ENCODE results near the gene ZNF224.
"Not testable (repeated sequence)": the region's sequence is repeated elsewhere in the genome, so short reads cannot be mapped to it uniquely, and the experiment has no call there.

The ZNF224 gene
- total RNA-seq = 4.5 to 36.7 (median 28.7) reads per million in 17 experiments

DNA sequence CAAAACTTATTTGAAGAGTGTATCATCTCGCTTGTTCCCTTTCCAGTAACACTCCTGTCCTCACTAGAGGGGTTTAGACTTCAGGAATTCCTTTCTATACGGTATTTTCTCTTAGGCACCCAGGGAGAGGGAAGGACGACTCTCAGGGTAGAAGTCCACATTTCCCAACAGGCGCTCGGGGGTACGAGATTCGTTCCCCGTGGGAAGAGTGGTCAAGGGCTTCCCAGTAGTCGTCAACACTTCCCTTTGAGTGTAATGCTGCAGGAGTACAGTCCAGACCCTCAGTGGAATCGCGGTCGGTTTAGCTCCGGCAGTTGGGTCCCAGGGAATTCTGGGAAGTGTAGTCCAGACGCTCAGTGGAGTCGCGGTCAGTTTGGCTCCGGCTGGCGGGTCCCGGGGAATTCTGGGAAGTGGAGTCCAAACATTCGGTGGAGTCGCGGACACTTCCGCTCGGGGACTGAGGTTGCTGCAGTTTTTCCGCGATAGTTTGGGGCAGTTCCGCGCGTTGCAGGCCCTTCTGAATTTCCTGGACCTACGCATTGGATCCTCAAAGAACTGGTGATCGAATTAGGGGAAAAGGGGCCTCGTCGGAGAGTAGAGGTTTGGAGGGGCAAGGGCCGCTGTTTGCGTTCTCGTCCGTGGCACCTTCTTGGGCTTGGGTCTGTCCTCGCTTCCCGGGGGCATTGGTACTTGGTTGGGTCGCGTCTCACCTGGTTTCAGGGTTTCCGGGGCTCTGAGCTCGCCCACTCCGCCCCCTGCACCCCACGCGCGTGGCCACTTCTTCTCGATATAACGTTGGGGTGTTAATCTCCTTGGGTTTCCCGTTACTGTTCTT is at the start of gene ZNF224:
ZNF224 (plus strand) TSS at position 431 of the 835 bp plus-strand sequence. CDS start 3,513 bp downstream, outside the sequence.
- DNase-seq = peak; percentile 93 to 96 (median 95)

DNA sequence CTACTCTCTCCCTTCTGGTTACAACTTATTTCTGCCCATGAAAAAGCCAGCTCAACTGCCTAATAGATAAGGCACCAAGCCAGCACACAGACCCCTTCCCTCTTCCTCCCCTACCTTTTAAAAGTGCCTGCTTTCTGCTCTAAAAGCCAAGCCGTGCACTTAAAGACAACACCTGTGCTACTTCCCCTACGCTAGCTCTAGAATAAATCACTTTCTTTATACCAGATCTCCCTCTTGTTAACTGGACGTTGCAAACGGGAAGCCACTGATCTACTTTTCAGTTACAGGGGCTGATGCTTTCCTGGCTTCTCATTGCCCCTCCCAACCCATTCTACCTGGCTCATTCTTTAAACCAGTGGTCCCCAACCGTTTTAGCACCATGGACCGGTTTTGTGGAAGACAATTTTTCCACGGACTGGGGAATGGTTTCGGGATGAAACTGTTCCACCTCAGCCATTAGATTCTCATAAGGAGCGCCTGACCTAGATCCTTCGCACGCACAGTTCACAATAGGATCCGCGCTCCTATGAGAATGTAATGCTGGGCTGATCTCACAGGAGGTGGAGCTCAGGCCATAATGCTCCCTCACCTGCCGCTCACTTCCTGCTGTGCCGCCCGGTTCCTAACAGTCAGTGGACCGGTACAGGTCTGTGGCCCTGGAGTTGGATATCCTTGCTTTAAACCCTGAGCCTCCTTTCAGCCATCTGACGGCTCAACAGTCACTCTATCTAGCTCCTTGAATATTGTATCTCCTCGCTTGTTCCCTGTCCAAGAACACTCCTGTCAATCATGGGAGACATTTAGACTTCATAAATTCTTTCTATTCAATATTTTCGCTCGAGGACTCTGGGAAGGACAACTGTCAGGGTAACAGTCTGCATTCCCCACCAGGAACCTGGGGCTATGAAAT is 43.2 kb upstream of the ZNF224 start:
- peak in 2 of 4 experiments; percentile 7 to 15 for DNase-seq

DNA sequence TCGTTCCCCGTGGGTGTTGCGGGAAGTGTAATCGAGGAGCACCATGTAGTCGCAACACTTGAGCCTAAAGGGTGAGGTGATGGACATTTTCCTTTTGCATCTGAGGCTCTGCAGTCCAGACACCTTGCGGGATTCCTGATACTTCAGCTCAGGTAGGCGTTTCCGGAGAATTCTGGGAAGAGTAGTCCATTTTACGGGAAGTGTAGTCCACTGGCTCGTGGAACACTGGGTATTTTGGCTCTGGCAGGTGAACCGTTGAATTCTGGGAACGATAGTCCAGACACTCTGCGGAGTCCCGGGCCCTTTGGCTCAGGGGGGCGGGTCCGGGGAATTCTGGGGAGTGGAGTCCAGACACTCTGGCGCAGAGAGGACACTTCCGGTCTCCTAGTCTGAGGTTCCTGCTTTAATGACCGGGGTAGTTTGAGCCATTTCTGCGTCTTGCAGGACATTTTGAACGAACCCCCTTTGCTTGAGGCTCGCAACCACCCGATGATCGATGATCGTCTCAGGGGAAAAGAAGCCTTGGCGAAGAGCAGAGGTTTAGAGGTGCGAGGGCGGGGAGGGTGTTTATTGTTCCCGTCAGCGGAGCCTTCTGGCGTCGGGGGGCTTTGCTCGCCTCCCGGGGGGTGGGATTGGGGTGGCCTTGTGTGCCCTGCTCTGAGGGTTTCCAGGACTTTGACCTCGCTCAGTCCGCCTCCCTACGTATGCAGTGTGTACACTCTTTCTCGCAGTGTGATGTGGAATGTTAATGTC is 42.3 kb upstream of the ZNF224 start, which contains the start of gene ZNF223:
ZNF223 (plus strand) TSS at position 387 of the 753 bp plus-strand sequence. CDS start 3,141 bp downstream, outside the sequence.
- DNase-seq = peak; percentile 92 to 96 (median 94)

DNA sequence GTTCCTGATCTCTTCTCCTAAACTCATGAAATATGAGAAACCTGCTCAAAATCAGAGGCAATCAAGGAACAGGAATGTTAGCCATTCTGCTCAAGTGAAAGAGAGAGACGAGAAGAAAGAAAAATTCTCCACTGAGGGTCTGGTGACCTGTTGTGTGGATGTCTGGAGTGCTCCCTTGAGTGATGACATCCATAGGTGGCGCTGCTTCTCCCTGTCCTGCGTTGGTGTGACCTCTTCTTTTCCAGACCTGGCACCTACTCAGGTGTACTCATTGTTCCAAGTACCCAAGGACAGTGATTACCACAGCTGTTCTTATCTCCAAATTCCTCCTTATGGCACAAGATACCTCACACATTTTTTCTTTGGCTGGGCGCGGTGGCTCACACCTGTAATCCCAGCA is 38.3 kb upstream of the ZNF224 start:
- DNase-seq = no peak

DNA sequence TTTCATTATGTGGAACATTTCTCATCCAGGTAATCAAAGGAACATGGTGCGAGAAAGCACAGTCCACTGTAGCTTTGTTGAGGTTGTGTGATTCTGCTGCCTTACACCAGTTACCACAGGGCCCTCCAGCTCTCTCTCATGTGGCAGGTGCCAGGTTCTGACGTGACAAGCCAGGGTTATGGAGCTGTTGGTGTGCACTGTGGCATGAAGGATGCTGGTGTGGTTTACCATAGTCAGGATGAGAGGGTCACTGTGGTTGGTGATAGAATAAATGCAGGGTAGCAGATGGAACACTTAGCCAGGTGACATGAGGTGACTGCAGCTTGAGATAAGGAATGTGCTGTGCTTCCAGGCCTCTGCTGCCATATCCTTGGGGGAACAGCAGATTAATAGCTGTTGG is 34.9 kb upstream of the ZNF224 start:
- DNase-seq = no peak

DNA sequence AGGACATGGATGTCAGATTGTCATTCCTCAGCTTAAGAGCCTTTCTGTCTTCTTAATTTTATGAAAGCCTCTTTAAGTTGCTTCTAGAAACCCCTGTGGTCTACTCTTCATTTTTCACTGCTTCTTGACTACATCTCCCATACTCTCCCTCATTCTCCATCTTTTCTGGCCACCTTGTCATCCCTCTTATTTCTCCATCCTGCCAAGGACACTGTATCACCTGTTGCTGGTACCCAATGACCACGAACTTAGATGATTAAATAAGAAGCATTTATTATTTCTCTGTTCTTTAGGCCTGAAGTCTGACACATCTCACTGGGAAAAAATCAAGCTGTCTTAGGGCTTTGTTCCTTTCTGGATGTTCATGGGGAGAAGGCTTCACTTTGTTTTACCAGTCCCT is 33.1 kb upstream of the ZNF224 start:
- DNase-seq = no peak

DNA sequence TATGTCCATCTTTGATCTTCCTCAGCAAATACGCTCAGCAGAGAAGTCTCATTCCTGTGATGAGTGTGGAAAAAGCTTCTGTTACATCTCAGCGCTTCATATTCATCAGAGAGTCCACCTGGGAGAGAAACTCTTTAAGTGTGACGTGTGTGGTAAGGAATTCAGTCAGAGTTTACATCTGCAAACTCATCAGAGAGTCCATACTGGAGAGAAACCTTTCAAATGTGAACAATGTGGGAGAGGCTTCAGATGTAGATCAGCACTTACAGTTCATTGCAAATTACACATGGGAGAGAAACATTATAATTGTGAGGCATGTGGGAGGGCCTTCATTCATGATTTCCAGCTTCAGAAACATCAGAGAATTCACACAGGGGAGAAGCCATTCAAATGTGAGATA is 27.9 kb upstream of the ZNF224 start:
- DNase-seq = no peak

DNA sequence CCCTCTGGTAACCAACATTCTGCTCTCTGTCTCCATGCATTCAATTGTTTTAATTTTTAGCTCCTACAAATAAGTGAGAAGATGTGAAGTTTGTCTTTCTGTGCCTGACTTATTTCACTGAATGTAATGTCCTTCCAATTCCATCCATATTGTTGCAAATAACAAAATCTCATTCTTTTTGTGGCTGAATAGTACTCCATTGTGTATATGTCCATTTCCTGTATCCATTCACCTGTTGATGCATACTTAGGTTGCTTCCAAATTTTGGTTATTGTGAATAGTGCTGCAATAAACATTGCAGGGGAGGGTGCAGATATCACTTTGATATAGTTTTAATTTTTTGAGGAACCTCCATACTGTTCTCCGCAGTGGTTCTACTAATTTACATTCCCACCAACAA is 24.7 kb upstream of the ZNF224 start:
- DNase-seq = no peak

DNA sequence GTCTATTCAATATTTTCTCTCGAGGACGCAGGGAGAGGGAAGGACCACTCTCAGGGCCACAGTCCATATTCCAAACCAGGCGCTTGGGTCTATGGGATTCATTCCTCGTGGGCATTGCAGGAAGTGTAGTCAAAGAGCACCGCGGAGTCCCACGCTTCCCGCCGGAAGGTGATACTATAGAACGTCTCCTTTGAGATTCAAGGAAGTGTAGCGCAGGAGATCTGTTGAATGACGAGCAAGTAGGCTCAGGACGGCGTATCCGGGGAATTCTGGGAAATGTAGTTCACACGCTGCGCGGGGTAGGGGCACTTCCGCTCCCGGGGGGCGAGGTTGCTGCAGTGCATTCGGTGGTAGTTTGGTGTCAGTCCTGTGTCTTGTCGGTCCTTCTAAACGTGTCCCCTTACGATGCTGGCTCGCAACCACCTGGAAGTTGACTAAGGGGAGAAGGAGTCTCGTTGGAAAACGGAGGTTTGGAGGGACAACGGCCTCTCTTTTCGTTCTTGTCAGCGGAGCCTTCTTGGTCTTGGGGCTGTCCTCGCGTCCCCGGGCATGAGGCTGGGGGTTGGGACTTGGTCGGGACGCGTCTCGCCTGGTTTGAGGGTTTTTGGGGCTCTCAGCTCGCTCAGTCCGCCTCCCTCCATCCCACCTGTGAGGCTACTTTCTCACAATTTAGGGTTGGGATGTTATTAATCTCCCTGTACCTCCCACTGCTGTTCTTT is 22.2 kb upstream of the ZNF224 start, which contains the start of gene ZNF284:
ZNF284 (plus strand) TSS at position 336 of the 719 bp plus-strand sequence. CDS start 4,231 bp downstream, outside the sequence.
- DNase-seq = peak; percentile 83 to 94 (median 92)

DNA sequence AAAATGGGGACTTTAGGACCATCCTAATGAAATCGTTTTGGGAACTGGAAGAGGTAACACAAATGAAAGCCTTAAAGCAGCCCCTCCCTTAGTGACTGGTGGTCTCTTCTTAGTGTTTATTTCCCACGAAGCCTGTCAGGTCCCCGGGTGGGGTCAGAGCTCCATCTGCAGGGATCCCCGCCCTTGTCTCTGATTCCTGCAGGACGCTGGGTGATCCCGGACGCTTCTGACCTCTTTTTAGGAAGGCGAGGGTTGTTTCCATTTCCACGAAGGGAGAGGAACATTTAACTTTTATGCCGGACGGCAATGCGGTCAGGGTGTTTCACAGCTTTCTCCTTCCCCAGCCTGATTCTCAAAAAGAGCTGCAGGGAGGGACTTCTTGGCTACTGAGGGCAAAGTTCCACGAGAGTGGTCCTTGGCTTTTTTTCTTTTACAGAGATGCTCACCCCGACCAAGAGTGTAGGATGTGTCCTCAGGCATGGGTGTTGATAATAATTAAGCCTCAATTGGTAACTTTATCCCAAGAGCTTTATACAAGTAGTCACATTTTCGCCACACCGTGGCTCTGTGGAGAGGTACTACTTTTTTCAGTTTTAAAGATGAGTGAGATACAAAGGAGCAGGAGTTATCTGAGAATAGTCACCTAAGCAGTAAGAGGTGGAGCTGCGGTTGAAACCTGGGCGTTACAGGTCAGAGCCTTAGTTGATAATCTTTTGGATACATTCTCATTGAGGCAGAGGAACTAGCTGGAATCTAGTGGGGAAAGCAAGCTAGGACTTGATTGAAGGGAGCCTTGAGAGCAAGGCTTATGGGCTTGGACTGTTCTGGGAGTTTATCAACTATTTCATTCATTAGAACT is 21.4 kb upstream of the ZNF224 start:
- DNase-seq = peak in 2 of 4 experiments; percentile 2 to 18

DNA sequence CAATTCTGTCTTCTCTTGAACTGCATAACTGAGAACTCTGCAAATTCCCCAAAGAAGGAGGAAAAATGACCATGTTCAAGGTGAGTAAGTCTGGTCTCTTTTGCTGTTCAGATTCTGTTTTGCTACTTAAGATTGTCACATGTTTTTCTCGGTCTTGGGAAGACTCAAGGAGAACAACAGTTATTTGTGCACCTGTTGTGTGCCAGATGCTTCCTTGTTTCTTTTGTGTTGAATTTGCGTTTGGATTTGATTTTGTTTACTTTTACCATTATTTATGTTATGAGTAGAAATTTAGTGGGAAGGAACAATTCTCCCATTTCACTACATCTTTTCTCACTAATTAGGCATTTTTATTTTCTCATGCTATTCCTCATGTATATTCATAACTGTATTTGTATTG is 17.8 kb upstream of the ZNF224 start:
- DNase-seq = no peak

DNA sequence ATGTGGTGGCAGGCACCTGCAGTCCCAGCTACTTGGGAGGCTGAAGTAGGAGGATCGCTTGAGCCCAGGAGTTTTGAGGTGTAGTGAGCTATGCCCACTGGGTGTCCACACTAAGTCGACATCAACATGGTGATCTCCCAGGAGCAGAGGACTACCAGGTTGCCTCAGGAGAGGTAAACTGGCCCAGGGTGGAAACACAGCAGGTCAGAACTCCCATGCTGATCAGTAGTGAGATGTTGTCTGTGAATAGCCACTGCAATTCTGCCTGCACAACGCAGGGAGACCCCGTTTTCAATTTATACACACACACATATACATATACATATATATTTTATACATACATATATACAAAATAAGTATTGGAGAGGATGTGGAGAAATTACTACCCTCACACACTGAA is 2.1 kb upstream of the ZNF224 start:
- DNase-seq = no peak

DNA sequence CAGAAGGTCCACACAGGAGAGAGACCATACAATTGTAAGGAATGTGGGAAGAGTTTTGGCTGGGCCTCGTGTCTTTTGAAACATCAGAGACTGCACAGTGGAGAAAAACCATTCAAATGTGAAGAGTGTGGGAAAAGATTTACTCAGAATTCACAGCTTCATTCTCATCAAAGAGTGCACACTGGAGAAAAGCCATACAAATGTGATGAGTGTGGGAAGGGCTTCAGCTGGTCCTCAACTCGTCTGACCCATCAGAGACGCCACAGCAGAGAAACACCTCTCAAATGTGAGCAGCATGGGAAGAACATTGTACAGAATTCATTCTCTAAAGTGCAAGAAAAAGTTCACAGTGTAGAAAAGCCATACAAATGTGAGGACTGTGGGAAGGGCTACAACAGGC is 13.6 kb downstream of the ZNF224 start:
- DNase-seq = no peak

DNA sequence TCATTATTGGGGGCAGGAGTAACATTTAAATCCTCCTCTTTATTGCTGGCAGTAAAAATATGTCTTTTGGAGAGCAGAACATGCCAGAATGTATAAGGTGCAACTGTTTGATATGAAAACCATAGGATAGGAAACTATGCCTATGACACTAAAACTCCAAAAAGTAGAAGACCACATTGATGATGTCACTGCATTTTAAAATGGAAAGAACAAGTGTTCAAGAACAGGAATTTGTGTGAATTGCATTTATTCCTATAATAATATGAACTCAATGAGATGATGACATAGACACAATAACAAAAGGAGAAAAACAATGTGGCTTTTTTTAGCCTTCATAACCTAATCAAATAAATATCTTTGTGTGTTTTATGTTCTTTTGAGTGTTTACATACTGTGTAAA is 15.3 kb downstream of the ZNF224 start:
- no peak for DNase-seq

DNA sequence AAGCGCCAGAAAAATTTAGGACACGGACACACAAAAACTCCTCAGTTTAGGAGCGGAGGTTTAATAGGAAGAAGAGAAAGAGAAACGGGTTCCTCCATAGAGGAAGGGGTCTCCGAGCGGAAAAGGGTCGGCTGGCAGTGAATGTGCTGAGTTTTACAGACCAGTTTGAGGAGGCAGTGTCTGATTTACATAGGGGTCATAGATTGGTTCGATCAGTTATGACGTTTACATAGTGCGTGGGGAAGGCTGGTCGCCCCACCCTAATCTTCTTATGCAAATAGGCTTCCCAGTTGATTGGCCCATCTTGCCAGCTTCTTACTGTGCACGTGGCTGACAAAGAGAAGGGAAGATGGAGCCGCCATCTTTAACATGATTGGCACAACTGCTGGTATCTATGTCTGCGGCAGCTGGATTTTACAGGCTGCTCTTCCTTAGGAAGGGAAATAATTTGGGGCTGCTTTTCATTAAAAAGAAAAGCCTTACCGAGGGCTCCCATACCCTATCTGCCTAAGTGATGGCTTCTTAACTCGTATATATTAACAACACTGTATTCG is 17.8 kb downstream of the ZNF224 start:
- DNase-seq = peak; percentile 3 to 47 (median 27)

DNA sequence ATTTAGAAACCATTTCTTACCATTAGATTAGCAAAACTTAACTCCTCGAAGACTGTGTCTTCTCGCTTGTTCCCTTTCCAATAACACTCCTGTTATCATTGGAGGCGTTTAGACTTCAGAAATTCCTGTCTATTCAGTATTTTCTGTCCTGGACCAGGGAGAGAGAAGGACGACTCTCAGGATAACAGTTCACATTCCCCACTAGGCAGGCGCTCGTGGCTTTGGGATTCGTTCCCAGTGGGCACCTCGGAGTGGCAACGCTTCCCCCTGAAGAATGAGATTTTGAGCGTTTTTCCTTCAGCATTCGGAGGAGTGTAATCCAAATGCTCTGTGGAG is 18.6 kb downstream of the ZNF224 start:
- DNase-seq = no peak

DNA sequence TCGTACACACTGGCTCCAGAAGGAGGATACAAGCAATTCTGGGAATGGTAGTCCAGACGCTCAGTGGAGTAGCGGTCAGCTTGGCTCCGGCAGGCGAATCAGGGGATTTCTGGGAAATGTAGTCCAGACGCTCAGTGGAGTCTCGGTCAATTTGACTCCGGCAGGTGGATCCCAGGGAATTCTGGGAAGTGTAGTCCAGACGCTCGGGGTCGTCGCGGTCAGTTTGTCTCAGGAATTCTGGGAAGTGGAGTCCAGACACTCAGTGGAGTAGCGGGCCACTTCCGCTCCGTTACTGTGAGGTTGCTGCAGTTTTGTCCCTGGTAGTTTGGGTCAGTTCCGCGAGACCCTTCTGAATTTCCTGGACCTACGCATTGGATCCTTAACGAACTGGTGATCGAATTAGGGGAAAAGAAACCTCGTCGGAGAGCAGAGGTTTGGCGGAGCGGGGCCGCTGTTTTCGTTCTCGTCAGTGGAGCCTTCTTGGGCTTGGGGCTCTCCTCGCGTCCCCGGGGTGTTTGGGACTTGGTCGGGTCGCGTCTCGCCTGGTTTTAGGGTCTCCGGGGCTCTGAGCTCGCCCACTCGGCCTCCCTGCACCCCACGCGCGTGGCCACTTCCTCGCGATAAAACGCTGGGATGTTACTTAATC is 19.1 kb downstream of the ZNF224 start, which contains the start of gene ZNF225:
ZNF225 (plus strand) TSS at position 262 of the 646 bp plus-strand sequence. CDS start 2,429 bp downstream, outside the sequence.
- DNase-seq = peak; percentile 96 to 99 (median 98)

DNA sequence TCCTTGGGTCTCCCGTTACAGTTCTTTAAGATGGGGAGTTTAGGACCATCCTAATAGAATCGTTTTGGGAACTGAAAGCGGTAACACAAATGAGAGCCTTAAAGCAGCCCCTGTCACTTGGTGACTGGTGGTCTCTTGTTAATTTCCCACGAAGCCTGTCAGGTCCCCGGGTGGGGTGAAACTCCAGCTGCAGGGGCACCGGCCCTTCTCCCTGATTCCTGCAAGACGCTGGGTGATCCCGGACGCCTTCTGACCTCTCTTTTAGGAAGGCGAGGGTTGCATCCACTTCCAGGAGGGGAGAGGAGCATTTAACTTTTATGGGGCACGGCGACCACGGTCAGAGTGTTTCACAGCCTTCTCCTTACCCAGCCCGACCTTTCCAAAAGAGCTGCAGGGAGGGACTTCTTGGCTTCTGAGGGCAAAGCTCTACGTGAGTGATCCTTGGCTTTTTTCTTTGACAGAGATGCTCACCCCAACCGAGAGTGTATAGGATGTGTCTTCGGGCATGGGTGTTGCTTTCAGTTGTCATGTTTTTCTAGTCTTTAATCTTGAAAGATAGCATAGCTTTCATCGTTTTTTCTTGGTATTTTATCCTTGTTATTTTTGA is 19.7 kb downstream of the ZNF224 start:
- no peak for DNase-seq

DNA sequence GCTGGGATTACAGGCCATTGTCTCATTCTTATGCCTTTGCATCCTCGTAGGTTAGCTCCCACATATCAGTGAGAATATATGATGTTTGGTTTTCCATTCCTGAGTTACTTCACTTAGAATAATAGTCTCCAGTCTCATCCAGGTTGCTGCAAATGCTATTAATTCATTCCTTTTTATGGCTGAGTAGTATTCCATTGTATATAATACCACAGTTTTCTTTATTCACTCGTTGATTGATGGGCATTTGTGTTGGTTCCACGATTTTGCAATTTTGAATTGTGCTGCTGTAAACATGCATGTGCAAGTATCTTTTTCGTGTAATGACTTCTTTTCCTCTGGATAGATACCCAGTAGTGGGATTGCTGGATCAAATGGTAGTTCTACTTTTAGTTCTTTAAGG is 27.0 kb downstream of the ZNF224 start:
- not testable (repeated sequence) for DNase-seq

All from suppressor macrophage (primary cell).